GM12873 (cell line): Measurements from ENCODE around the gene KLF14.

Experiments
- CTCF ChIP-seq: IDR thresholded peaks from 2 replicates; pipeline ENCODE4 v1.5.1; 2012; ENCODE audit warnings: low read depth, mild to moderate bottlenecking, moderate library complexity, low read length, control low read depth; ENCODE audit not compliant: insufficient read depth; ENCODE audit errors: missing control alignments

The KLF14 gene

GRCh38 chr7:130750755-130751154, 16.7 kb upstream of the KLF14 start:
- no peak for TF ChIP-seq CTCF

DNA sequence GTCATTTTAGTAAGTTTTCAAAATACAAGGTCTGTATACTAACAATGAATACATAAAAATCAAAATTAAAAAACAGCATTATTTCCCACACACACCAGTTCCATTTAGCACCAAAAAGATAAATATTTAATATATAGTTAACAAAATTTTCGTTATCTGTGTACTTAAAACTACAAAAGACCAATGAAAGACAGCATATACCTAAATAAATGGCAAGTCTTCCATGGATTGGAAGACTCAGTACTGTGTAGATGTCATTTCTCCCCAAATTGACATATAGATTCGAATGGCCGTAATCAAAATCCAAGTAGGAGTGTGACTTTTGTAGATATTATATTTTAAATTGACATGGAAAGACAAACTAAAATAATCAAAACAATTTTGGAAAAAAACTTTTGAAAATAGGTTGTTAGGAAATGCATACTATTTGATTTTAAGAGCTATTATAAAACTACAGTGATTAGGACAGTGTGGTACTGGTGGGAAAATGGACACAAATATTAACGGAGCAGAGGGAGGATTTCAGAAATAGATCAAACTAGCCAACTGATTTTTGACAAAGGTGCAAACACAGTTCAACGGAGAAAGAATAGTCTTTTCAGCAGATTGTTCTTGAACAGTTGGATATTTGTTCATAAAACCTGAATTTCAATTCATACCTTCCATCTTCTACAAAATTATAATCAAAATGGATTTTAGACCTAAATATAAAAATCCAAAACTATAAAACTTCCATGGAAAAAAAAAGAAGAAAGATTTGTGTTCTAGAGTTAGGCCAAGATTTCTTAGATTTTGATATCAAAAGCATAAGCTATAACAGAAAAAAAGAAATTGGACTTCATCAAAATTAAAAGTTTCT, 14.8 kb upstream of the KLF14 start:
- TF ChIP-seq CTCF, result no peak

GRCh38 chr7:130741331-130741995, 7.5 kb upstream of the KLF14 start:
- no peak for TF ChIP-seq CTCF

DNA sequence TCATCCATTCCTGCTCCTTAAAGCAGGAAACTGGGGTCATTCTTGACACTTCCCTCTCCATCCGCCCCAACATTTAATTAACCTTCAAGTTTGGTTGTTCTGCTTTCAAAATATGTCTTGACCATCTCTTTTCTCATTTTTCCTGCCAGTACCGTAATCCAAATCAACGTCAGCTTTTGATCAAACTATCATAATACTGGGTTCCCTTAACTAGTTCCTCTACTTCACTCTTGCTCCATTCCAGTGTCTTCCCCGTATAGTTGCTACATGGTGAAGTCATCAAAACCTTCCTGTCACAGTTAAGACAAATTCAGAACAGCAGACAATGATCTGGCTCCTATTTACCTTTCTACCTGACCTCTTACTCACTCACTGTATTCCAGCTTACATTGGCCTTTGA, 6.6 kb upstream of the KLF14 start:
- no peak for TF ChIP-seq CTCF

DNA sequence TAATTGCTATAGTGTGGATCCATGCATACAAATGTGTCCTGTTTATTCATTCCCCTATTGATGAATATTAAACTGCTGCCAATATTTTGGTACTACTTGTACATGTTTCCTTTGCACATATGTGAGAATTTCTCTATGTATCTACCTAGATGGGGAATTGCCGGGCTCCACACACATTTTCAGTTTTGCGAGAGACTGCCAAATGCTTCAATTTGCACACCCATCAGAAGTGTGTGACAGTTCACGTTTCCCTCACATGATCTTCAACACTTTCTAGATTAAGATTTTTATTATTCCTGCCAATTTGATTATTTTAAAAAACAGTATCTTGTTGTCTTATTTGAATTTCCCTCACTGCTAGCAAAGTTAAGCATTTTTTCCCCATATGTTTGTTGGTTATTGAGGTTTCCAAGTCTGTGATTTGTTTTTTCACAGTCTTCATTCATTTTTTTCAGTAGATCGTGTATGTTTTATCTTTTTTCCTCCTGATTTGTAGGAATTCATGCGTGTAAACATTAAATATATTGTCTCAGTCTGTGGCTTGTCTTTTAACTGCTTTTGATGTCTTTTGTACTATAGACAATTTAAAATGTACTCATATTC, 2.4 kb upstream of the KLF14 start:
- TF ChIP-seq CTCF, result no peak

GRCh38 chr7:130734815-130735716, 1.1 kb upstream of the KLF14 start:
- TF ChIP-seq CTCF, result no peak
